ENCODE results near the gene DDX19B.

DNA sequence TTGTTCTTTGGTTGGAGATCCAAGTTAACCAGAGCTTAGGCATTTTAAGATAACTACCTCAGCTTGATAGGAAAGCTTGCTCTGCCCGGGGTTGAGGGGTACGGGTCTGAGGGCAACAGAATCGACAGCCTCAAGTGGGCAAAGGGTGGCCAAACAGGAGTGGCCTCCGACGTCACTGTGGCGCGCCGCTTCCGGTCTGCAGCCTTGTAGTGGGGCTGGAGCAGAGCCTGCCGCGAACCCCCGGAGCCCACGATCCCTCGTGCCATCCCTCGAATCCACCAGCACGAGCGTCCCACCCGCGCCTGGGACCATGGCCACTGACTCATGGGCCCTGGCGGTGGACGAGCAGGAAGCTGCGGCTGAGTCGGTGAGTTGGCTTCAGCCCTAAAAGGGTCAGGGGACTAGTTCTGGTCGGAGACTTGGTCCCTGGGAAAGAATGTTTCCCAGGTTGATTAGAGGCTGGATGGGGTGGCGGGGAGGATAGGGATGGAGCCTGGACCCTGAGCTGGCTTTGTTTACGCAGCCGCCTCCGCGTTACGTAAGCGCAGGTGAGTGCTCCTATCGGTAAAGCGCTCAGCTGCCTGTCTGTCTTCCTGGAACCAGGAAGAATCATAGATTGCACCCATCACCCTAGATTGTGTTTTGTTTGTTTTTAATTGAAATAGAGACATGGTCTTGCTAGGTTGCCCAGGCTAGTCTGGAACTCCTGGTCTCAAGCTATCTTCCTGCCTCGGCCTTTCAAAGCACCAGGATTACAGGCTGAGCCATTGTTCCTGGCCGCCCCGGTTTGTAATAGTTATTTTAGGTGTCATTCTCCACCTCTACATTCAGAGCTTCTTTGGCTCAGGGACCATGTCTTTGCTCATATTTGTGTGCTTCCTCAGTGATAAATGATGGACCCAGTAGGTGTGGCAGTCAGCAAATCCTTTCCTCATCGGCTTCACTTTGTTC is at the start of gene DDX19B:
- TF ChIP-seq, protein P1, sequence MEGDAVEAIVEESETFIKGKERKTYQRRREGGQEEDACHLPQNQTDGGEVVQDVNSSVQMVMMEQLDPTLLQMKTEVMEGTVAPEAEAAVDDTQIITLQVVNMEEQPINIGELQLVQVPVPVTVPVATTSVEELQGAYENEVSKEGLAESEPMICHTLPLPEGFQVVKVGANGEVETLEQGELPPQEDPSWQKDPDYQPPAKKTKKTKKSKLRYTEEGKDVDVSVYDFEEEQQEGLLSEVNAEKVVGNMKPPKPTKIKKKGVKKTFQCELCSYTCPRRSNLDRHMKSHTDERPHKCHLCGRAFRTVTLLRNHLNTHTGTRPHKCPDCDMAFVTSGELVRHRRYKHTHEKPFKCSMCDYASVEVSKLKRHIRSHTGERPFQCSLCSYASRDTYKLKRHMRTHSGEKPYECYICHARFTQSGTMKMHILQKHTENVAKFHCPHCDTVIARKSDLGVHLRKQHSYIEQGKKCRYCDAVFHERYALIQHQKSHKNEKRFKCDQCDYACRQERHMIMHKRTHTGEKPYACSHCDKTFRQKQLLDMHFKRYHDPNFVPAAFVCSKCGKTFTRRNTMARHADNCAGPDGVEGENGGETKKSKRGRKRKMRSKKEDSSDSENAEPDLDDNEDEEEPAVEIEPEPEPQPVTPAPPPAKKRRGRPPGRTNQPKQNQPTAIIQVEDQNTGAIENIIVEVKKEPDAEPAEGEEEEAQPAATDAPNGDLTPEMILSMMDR (IDR thresholded peaks at IDR 0.05; ENCODE audit: borderline replicate concordance, extremely low read depth, low read length, poor library complexity, severe bottlenecking) = no peak
- TF ChIP-seq EZH2 (IDR thresholded peaks at IDR 0.05; ENCODE audit: borderline replicate concordance, low read depth, low read length, severe bottlenecking) = no peak

Data from DND-41 (cell line).